ENCODE data around the gene CELF6.

DNA sequence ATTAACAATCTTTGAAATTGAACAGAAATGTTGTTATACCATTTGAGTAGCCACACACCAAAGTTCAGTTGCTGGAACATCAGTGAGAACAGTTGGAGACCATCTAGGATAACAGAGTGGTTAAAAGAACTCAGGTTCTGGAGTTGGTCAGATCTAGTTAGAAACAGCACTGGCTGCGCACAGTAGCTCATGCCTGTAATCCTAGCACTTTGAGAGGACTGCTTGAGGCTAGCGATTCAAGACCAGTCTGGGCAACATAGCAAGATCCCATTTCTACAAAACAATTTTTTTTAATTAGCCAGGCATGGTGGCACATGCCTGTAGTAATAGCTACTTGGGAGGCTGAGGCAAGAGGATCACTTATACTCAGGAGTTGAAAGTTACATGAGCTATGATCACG, 81.4 kb downstream of the CELF6 start:
- TF ChIP-seq, protein P1, sequence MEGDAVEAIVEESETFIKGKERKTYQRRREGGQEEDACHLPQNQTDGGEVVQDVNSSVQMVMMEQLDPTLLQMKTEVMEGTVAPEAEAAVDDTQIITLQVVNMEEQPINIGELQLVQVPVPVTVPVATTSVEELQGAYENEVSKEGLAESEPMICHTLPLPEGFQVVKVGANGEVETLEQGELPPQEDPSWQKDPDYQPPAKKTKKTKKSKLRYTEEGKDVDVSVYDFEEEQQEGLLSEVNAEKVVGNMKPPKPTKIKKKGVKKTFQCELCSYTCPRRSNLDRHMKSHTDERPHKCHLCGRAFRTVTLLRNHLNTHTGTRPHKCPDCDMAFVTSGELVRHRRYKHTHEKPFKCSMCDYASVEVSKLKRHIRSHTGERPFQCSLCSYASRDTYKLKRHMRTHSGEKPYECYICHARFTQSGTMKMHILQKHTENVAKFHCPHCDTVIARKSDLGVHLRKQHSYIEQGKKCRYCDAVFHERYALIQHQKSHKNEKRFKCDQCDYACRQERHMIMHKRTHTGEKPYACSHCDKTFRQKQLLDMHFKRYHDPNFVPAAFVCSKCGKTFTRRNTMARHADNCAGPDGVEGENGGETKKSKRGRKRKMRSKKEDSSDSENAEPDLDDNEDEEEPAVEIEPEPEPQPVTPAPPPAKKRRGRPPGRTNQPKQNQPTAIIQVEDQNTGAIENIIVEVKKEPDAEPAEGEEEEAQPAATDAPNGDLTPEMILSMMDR (conservative IDR thresholded peaks at IDR 0.05 in 1 of 2, IDR thresholded peaks at IDR 0.05 in 1 of 2; ENCODE audit: extremely low read depth in 1 of 2, insufficient read depth in 1 of 2, low read depth in 1 of 2, low read length in 2 of 2), result no peak
- TF ChIP-seq EZH2 (IDR thresholded peaks at IDR 0.05; ENCODE audit: borderline replicate concordance, low read length), result no peak
